ENCODE results near the gene CCT2. TPM values are rescaled to one million over a fixed set of nuclear protein-coding genes. Genes with fewer than 3 reads are reported as not detected.

CCT2 gene
- 215 and 244 TPM in 2 replicates for total RNA-seq (2014; rRNA removed; shearing (Covaris generic))

DNA sequence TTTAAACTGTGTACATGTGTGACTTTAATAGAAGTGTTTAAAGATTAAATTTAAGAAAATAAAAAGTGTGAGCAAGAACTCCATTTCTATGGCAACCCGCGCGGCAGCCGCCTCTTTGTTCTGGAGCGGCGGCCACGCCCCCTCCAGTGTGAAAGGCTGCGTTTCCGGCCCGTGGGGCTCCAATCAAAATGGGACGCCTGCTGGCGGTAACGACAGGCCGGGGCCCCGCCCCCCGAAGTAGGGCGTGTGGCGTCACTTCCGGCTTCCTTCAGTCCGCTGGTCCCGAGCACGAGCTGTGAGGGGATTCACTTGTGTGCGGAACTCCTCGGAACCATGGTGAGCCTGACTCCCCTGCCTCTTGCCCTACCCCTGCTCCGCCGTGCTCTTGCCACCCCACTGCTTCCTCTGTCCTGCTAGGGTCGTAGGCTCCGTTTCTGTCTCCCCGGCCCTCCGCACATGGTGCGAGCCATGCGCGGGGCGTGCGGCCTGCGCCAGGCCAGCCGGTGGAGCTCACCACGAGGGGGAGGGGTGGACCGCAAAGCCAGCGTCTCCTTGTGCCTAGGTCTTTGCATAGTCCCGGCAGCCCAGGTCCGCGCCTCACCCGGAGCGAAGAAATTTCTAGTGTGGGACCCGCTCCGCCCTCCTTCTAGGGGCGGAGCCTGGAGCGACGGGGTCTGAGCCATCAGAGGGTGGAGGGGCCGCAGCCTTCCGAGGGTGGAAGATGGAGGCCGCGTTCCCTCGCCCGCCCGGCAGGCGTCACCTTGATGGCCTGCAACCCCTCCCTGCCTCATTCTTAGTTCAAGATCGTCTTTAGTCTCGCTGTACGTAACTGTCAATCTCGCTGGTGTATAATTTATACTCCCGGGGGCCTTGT is at the start of gene CCT2:
Gene CCT2 (plus strand): TSS at position 271 of the 874 bp plus-strand sequence. CDS start 63 bp downstream, at position 334.
- peak; percentile 93 for DNase-seq (ENCODE audit: low read depth)

DNA sequence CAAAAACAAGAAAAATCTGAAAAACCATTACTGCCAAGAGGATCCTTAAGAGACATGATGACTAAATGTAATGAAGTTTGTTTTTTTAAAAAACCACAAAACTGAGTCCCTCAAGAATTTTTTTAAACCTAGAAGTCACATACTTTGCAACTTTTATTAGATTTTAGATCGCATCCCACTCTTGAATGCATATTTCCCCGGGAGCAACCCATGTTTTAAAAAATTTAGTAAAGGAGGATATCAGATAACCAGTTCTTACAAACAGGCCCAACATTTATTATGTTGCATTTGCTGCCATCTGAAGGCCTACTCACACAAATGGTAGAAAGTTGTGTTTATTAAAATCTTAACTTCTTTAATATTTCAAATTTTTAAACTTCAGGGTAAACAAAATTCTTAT is 44.3 kb upstream of the CCT2 start:
- DNase-seq (ENCODE audit: low read depth) = peak; percentile 83

DNA sequence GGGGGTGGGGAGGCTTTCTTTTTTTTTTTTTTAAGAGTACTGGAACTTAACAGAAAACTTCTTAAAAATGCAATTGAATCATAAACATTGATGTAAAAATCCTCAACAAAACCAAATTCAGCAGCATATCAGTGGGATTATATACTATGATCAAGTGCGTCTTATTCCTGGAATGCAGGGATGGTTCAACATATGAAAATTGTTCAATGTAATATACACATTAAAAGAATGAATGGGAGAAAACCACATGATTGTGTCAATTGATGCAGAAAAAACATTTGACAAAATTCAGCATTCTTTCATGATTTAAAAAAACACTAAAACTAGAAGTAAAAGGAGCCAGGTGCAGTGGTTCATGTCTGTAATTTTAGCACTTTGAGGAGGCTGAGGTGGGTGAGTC is 41.2 kb upstream of the CCT2 start:
- DNase-seq (ENCODE audit: low read depth) = peak; percentile 30

DNA sequence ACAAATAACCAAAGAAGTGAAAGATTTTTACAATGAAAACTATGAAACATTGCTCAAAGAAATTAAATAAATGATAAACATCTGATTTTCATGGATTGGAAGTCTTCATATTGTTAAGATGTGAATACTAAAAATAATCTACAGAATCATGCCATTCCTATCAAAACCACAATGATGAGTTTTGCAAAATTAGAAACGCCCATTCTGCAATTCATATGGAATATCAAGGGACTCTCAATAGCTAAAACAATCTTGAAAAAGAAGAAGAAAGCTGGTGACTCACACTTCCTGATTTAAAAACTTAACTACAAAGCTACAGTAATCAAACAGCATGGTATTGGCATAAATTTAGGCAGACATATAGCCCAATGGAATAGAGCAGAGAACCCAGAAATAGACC is 40.2 kb upstream of the CCT2 start:
- DNase-seq (ENCODE audit: low read depth) = no peak

DNA sequence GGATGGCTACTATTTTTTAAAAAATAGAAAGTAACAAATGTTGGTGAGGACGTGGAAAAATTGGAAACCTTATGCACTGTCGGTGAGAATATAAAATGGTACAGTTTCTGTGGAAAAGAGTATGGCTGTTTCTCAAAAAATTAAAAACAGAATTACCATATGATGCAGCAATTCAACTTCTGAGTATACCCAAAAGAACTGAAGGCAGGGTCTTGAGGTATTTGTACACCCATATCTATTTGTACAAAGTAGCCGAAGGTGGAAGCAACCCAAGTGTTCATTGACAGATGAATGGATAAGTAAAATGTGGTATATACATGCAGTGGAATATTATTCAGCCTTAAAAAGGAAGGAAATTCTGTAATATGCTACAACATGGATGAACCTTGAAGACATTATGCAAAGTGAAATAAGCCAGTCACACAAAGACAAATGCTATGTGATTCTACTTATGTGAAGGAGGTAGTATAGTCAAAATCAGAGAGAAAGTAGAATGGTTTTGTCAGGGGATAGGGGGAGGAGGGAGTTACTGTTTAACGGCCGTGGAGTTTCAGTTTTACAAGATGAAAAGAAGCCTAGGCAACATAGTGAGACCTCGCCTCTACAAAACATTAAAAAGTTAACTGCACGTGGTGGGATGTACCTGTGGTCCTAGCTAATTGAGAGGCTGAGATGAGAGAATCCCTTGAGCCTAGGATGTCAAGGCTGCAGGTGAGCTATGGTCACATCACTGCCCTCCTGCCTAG is 38.4 kb upstream of the CCT2 start:
- no peak for DNase-seq (ENCODE audit: low read depth)

DNA sequence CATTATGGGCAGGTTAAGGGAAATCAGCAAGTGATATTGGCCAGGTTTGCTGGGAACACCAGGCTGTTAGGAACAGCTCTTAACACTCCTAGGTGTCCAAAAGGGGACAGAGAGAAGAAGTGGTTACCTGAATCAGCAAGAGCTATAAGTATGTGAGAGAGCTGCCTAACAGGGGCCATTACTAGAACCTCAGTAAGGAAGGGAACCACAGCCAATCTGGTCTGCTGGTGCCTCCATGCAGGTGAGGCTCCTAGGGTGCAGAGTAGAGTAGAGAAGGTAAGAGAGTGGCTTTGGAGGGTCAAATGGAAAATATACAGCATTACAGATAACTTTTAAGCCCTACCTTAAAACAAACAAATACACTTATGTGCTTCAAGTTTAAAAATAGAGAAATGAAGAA is 36.6 kb upstream of the CCT2 start:
- no peak for DNase-seq (ENCODE audit: low read depth)

DNA sequence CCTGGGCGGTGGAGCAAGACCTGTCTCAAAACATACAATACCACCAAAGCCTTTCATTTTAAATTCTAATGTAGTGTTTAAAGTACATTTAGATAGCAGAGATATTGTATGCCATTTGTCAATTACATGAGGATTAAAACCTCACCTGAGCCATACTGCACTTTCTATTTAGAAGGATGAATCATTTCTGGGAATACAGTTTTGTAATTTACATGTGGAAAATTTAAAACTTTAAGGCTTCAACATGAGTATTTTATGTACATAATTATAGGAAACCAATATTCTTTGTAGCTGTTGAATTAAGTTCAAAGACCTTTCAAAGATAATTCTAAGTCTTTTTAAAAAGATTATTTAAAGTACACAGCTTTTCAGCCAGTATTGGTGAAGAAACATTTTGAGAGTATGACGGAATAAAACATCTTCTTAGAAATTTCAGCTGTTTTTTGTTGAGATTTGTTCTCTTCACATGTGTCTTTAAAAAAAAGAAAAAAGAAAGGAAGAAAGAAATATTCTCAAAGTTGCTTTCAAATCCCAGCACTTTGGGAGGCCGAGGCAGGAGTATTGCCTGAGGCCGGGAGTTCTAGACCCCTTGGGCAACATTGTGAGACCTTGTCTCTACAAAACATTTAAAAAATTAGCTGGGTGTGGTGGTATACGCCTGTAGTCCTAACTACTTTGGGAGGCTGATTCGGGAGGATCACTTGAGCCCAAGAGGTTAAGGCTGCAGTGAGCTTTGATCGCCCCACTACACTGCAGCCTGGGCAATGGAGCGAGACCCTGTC is 34.5 kb upstream of the CCT2 start:
- no peak for DNase-seq (ENCODE audit: low read depth)

DNA sequence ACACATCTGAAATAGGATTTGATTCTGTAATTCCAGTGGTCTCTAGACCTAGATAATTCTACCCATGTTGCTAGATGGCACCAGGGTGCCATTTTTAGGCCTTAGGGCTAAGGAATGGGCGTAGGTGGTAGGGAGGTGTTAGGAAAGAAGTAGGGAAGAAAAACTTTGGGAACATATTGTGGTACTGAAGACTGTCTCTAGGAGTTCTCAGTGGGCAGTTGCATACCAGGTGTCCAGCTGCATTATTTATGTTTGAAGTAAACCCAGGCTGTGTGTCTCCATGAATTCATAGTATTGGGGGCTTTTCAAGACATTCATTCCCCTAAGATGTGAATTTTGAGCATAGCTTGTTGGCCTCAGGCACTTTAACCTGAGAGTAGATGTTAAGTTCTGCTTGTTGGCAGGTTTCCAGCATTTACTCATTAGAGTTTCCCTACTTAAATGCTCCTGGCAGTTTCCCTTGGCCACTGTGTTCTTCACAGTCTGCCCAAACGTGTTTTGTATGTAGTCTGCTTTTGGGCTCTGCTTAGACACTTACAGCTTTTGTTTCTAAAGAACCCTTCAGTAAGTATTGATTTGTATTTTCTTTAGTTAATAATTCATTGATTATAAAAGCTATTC is 31.5 kb upstream of the CCT2 start:
- DNase-seq (ENCODE audit: low read depth) = peak; percentile 86

DNA sequence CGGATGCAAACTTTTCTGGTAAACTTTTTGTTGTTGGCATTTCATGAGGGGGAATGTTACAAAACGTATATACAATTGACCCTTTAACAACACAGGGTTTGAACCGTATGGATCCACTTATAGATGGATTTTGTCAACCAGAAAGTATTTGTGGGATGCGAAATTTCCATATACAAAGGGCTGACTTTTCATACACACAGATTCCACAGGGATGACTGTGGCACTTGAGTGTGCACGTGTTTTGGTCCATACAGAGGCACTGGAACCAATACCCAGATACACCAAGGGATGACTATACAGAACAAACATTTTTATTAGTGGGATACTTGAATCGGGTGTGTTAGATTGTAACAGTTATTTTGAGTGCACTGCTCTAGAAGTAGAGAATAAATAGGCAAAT is 29.8 kb upstream of the CCT2 start:
- peak; percentile 88 for DNase-seq (ENCODE audit: low read depth)

DNA sequence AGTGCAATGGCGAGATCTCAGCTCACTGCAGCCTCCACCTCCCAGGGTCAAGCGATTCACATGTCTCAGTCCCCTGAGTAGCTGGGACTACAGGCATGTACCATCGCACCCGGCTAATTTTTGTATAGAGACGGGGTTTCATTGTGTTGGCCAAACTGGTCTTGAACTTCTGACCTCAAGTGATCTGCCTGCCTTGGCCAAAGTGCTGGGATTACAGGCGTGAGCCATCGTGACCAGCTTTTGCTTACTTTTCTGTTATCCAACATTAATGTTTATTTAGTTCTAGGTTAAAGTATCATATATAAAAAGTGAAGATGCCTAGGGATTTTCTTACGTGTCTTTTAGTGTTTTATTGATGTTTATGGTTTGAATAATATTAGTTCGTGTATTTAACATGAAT is 28.9 kb upstream of the CCT2 start:
- DNase-seq (ENCODE audit: low read depth) = no peak

DNA sequence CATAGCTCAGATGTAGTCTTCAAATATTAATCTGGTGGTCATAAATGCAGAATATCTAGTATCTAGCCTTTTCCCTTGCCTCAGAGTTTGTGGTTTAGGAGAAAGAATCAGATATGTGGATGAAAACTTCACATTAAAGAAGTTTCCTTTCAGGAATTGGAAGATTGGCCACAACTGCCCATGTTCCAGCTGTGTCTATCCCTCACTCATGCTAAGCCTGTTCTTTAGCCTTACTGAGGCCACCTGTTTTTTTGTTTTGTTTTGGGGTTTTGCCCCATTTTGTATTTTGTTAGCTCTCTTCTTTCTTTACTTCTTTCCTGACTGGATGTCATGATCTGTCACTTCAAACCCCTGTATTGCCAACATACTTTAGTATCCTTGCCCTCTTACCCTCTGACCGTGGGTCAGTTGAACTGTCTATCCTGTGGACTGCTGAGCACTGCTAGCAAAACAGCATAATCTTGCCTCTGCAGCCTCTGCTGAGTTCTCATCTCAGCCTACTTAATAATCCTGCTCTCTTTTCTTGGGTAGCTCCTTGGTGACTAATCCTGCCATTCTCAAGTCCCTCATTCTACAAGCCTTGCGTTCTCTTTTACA is 22.0 kb upstream of the CCT2 start:
- no peak for DNase-seq (ENCODE audit: low read depth)

DNA sequence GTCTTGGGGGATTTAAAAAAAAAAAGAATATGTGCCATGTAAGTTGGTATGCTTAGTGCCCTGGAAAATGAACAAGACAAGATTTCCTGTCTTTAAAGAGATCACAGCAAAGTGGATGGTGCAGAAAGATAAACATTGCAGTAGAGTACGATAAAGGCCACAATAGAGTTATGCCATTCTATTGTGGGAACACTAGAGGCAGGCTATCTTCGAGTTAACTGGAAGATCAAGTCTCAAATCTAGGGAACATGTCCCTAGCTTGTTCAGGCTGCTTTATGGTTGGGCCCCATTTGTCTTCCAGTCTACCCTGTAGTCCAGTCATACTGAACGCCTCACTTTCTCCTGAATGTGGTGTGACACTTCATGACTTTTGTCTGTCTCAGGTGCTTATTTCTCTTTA is 18.7 kb upstream of the CCT2 start:
- DNase-seq (ENCODE audit: low read depth) = no peak

DNA sequence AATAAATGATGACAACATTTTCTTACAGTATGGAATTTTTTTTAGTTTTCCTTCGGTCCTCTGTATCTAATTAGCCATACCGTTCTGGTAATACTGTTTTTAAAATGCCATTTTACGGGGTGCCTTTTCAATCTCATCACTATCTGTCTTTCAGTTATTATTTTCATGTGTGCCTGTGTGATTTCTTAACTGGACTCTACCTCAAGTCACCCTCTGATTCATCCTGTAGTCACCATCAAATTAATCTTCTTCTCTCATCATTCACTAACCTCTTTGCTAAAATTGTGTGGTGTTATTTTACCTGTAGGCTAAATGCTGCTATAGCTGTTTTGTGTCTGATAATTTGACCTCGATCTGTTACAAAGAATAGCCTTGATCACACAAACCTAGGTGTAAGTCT is 16.0 kb upstream of the CCT2 start:
- peak; percentile 63 for DNase-seq (ENCODE audit: low read depth)

DNA sequence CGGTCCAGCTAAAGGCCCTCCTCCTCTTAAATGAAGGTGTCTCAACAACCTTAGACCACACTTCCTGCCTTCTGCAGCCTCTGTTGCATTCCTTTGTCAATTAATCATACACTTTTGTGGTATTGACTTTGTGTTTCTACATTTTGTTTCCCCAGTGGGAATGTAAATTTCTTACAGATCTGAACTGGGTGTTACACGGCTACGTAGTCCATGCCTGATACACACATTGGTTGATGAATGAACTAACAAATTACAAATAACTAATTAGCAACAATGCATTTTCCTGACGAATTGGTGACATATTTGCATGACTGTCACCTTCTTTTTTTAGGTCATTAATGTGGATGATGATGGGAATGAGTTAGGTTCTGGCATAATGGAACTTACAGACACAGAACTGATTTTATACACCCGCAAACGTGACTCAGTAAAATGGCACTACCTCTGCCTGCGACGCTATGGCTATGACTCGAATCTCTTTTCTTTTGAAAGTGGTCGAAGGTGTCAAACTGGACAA is 15.2 kb upstream of the CCT2 start:
- DNase-seq (ENCODE audit: low read depth) = peak; percentile 7

DNA sequence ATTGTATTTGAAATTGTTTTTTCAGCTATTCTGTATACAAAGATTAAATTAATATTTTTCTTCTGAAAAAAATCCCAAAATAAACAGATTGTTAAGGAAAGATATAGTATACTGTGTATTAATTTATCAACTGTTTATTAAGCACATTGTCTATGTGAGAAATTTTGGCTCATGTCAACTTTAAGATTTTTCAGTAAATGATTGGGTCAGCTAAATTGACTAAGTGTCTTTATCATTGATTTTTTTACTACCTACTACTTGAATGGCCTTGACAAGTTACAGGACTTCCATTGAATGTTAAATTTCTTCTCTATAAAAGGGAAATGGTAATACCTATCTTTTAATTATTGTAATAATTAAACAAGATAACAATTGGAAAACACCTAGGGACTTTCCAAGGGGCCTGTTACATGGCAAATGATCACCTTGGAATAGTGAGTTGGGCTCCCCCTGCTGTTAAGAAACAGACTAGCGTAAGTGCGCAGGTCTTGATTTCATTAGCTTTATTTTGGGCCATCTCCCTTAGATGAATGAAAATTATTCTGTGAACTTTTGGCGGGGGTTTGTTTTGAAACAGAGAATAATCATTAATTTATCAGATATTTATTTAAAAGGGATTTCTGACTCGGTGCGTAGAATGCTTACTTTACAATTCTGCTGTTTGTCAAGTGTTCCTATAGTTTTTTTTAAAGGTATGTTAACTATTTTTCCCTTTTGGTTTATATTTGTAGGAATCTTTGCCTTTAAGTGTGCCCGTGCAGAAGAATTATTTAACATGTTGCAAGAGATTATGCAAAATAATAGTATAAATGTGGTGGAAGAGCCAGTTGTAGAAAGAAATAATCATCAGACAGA is 14.5 kb upstream of the CCT2 start:
- DNase-seq (ENCODE audit: low read depth) = peak; percentile 52

DNA sequence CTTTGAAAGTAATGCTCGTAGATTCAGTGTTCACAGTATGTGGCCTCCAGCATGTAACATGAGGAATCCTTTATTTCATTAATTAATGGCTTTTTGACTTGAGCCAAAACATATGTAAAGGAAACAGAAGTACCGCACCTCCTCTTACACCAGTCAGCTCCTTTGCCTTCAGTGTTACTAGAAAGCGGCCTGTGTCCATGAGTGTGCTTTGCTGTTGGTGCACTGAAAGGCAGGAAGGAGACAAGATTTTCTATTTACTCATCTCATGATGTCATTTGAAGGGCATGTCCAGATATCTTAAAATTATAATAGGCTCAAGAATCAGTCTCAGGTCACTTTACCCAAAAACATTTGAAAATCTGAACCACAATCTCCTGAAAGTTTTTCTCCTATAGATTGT is 9.9 kb upstream of the CCT2 start:
- DNase-seq (ENCODE audit: low read depth) = no peak

DNA sequence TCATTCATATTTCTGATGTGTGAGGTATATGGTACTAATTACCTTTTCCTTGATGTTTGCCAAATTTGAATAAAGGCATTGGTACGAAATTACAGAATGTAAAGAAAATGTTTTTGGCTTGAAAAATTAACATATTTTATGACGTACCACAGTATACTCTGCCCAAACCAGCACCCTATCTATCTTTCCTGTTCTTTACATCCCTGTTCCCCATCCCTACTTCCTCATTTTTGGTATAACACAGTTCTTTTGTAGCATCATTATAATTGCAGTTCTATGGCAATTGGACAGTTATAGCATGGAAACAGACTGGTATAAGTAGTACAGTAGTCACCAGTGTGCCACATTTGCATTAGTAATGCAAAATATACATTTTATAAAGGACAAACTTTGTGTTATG is 7.0 kb upstream of the CCT2 start:
- DNase-seq (ENCODE audit: low read depth) = no peak

DNA sequence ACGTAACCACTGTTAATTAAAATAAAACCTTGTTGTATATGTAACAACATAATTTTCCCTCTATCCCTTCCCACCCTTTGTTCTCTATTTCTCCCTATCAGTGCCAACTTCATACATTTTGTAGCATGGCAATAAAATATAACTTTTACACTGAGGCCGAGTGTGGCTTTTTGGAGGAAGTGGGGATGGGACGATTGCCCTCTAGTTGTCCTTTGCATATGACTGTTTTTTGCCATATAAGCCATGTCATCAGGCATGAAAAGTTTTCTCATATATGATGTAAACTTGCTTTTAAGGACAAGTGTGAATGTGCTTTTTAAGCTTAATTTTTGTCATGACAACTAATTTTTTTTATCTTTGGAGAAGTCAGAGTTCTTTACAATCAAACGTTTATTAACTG is 6.2 kb upstream of the CCT2 start:
- no peak for DNase-seq (ENCODE audit: low read depth)

DNA sequence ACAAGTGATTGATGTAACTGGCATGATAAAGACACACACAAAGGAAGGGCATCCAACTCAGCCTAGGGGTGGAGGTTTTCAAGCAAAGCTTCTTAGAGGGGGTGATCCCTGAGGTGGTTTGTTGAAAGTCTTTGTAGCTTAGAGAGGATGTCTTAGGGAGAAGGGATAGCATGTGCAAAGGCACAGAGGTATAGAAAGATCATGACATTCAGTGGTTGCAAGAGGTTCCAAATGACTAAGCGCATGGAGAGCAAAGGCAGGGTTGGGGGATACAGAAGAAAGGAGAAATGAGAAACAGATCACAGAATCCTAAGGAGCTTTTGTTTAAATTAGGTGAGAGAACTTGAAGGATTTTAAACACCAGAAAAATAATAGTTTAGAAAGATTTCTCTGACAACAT is 5.2 kb upstream of the CCT2 start:
- no peak for DNase-seq (ENCODE audit: low read depth)

DNA sequence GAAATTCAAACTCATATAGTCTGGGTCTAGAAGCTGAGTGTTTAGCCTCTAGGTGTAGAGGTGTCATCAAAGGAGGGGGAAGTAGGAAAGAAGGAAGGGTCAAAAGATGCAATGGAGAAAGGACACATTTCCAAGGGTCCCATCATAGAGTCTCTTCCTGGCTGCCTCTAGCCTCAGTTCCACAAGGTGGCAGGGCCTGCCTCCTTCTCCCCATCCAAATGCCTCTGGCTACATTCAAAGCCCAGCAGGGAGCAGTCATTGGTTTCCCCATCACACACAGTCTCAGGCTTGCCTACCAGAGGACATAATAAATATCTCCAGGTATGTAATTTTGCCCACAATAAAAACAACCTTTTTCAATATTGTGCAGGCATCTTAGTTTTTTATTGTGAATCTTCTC is 2.1 kb upstream of the CCT2 start:
- peak; percentile 42 for DNase-seq (ENCODE audit: low read depth)
